ENCODE results near the gene CEP55. TPM values are rescaled to one million over a fixed set of nuclear protein-coding genes. Genes with fewer than 3 reads are reported as not detected.
"Not testable (repeated sequence)": the region's sequence is repeated elsewhere in the genome, so short reads cannot be mapped to it uniquely, and the experiment has no call there.

CEP55 gene
- total and polyA plus RNA-seq, 8 donors = 3.4 to 31.3 (median 13.8) TPM

DNA sequence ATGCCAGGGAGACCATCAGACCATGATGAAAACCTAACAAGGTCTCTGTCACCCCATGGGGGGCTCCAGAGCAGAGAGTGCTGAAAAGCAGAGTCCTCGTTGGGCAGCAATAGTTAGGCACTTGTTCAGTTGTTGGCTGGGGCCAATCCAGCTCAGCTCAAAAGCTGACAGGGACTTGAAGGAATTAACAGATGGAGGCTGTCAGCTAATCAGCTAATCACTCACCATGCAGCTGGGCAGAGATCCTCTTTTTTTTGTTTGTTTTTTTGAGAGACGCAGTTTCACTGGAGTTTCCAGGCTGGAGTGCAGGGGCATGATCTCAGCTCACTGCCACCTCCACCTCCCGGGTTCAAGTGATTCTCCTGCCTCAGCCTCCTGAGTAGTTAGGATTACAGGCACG, 18.1 kb downstream of the CEP55 start:
- Histone ChIP-seq H3K4me1 (peaks cover 9 to 37% of the 10 kb centered on the region in 2 donors), H3K36me3 (no peaks in the 10 kb centered on the region), H3K27ac (peak overlapping the region; percentile 74 to 76), H3K4me3 (no peak overlapping the region), H3K27me3 (no peaks in the 10 kb centered on the region), H3K9me3 (no peaks in the 10 kb centered on the region)
- intact Hi-C loops (cut with DNase I) = no loop called here
- DNase-seq = peak in 1 of 4 donors; percentile 68
- TF ChIP-seq CTCF (IDR thresholded peaks at IDR 0.05) = no peak
- no peak for ATAC-seq

DNA sequence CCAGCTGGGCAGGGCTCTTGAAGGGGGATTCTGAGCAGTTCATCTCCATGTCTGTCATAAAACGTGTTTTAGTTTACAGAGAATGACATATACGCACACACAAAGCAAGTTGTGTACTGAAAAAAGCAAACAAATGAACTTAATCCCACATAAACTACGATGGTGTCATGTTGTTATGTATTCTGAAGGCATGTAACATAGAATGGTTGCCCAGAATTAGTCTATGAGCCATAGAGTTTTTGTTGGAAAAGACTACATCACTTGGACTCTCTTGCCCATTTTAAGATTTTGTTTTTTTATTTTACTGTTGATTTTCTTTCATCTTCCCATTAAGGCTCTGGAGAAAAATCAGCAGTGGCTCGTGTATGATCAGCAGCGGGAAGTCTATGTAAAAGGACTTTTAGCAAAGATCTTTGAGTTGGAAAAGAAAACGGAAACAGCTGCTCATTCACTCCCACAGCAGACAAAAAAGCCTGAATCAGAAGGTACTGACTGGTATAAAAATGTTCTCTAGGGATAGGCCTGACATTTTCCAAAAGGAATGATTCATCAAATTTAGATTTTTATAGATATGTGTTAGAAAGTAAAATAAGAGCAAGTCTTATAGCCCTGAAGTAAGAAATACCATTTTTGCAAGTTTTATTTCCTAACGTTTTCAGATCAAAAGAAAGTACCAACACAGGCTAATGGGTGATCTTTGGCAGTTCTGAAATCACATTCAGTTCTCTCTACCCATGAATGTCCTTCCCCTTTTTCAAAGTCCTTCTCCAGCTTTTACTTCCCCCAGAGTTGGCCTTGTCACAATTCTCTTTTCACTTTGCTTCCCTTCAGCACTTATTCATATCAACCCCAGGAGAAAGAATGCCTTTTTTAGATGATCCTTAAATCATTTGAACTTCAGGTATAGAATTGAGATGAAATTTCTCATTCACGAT, 18.9 kb downstream of the CEP55 start:
- peaks cover 9 to 37% of the 10 kb centered on the region in 2 donors for H3K4me1 ChIP-seq
- peak; percentile 58 for ATAC-seq
- no peak for TF ChIP-seq CTCF (IDR thresholded peaks at IDR 0.05)
- intact Hi-C loops (cut with DNase I) = no loop called here
- H3K36me3 ChIP-seq = peaks cover 0 to 4% of the 10 kb centered on the region in 2 donors
- no peaks in the 10 kb centered on the region for H3K9me3 ChIP-seq
- no peak for DNase-seq
- peak overlapping the region; percentile 74 to 76 for H3K27ac ChIP-seq
- H3K4me3 ChIP-seq = no peak overlapping the region
- H3K27me3 ChIP-seq = no peaks in the 10 kb centered on the region

- Histone ChIP-seq H3K36me3 (peaks cover 0 to 7% of the 10 kb centered on the region in 2 donors), H3K4me1 (peaks cover 9 to 37% of the 10 kb centered on the region in 2 donors), H3K4me3 (no peak overlapping the region), H3K27me3 (no peaks in the 10 kb centered on the region), H3K9me3 (no peaks in the 10 kb centered on the region), H3K27ac (peak overlapping the region in 1 of 2 donors; percentile 76)
- intact Hi-C loops (cut with DNase I) = no loop called here
- peak; percentile 20 for ATAC-seq
- TF ChIP-seq CTCF (IDR thresholded peaks at IDR 0.05) = no peak
- no peak for DNase-seq
Measured at GRCh38 chr10:93516006-93516380, 19.6 kb downstream of the CEP55 start.

DNA sequence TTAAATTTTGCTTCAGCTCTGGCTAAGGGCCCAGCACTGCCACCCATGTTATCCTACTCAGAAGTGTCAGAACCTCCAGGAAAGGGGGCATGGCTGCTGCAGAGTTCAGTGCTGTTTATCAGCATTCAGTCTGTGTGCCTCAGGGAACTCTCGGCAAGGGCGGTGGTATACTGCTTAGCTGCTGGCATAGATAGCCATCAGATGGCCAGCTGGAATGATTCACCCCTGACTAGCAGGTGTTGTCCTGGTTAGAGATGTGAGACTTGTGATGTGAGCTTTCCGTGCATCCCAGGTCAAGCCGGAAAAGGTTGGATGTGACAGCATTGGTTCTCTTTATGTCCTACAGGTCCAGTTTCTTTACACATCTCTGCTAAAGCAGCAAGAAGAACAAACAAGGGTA, 22.1 kb downstream of the CEP55 start:
- ATAC-seq (no peak), DNase-seq (no peak)
- peaks cover 9 to 34% of the 10 kb centered on the region in 2 donors for H3K4me1 ChIP-seq
- H3K4me3 ChIP-seq = no peak overlapping the region
- no peaks in the 10 kb centered on the region for H3K9me3 ChIP-seq
- no peaks in the 10 kb centered on the region for H3K27me3 ChIP-seq
- H3K36me3 ChIP-seq = peaks cover 0 to 12% of the 10 kb centered on the region in 2 donors
- TF ChIP-seq CTCF (IDR thresholded peaks at IDR 0.05) = no peak
- no peak overlapping the region for H3K27ac ChIP-seq
- intact Hi-C loops (cut with DNase I) = no loop called here

- H3K27me3 ChIP-seq = no peaks in the 10 kb centered on the region
- no peaks in the 10 kb centered on the region for H3K4me1 ChIP-seq
- no peak for TF ChIP-seq CTCF (IDR thresholded peaks at IDR 0.05)
- no peaks in the 10 kb centered on the region for H3K9me3 ChIP-seq
- intact Hi-C loops (cut with DNase I) = no loop called here
- DNase-seq (no peak), ATAC-seq (no peak)
- H3K36me3 ChIP-seq = no peaks in the 10 kb centered on the region
- no peak overlapping the region for H3K27ac ChIP-seq
- H3K4me3 ChIP-seq = no peak overlapping the region
Measured at GRCh38 chr10:93535293-93535692, 38.9 kb downstream of the CEP55 start.

- intact Hi-C loops (cut with DNase I); H3K9me3 ChIP-seq; DNase-seq; ATAC-seq; H3K4me3 ChIP-seq; H3K36me3 ChIP-seq; H3K27me3 ChIP-seq; H3K27ac ChIP-seq; H3K4me1 ChIP-seq: not testable (repeated sequence)
Measured at GRCh38 chr10:93540871-93541270, 44.5 kb downstream of the CEP55 start.
